ENCODE results near the gene CNTFR.

The CNTFR gene

DNA sequence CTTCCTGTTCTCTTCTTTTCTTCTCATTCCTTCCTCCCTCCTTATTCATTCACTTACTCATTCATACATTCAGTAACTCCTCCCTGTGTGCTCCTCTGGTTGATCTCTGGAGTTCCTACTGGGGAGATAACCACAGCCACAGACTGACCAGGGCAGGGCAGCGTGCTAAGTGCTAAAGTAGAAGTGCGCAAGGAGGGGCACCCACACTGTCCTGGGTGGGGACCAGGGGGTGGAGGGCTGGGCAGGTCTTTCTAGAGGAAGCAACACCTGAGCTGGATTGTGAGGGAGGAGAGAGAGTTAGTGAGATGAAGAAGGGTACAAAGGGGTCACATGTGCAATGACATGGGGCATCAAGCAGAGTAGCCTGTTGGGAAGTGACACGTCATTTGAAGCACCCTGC, 80.6 kb downstream of the CNTFR start:
- H3K27me3 ChIP-seq (ENCODE audit: control insufficient read depth, insufficient read depth, low read length) = no peaks in the 10 kb centered on the region
- H3K4me1 ChIP-seq = no peaks in the 10 kb centered on the region
- no peaks in the 10 kb centered on the region for H3K79me2 ChIP-seq
- H3K9ac ChIP-seq = no peak overlapping the region
- no peaks in the 10 kb centered on the region for H3K9me3 ChIP-seq (ENCODE audit: control insufficient read depth, low read length)
- H3K4me2 ChIP-seq (ENCODE audit: low read length) = no peak overlapping the region
- no peak overlapping the region for H2AFZ ChIP-seq
- H3K27ac ChIP-seq = no peak overlapping the region
- no peak overlapping the region for H3K4me3 ChIP-seq (ENCODE audit: low read depth, low read length)
- H3K36me3 ChIP-seq (ENCODE audit: control insufficient read depth, insufficient read depth, low read length) = no peaks in the 10 kb centered on the region
- no peak for TF ChIP-seq CTCF (IDR thresholded peaks at IDR 0.05)

DNA sequence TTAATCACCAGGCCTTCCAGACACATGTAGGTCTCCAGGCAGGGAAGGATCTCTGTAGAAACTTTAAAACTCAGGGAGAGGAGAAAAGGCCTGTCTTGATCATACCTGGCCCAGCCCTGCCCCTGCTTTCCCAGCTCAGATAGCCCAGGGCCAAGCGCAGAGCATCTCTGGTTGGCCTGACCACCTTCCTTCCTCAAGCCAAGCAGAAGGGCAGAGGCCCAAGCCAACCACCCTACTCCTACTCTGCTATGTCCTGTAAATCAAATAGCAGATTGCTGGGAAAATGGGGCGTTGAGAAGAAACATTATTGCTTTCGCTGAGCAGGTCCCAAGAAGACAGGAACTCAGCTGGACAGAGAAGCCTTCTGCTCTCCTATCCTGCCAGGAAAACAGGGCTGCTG, 81.1 kb downstream of the CNTFR start:
- Histone ChIP-seq H3K4me3 (ENCODE audit: low read depth, low read length) (no peak overlapping the region), H3K36me3 (ENCODE audit: control insufficient read depth, insufficient read depth, low read length) (no peaks in the 10 kb centered on the region), H3K4me2 (ENCODE audit: low read length) (no peak overlapping the region), H2AFZ (no peak overlapping the region), H3K9ac (no peak overlapping the region), H3K9me3 (ENCODE audit: control insufficient read depth, low read length) (no peaks in the 10 kb centered on the region), H3K27ac (no peak overlapping the region), H3K79me2 (no peaks in the 10 kb centered on the region), H3K27me3 (ENCODE audit: control insufficient read depth, insufficient read depth, low read length) (no peaks in the 10 kb centered on the region), H3K4me1 (no peaks in the 10 kb centered on the region)
- no peak for TF ChIP-seq CTCF (IDR thresholded peaks at IDR 0.05)

GRCh38 chr9:34507966-34508365, 81.6 kb downstream of the CNTFR start:
- H3K36me3 ChIP-seq (ENCODE audit: control insufficient read depth, insufficient read depth, low read length) = no peaks in the 10 kb centered on the region
- H3K9ac ChIP-seq = no peak overlapping the region
- H3K4me2 ChIP-seq (ENCODE audit: low read length) = no peak overlapping the region
- H3K9me3 ChIP-seq (ENCODE audit: control insufficient read depth, low read length) = no peaks in the 10 kb centered on the region
- no peaks in the 10 kb centered on the region for H3K79me2 ChIP-seq
- no peaks in the 10 kb centered on the region for H3K4me1 ChIP-seq
- no peak overlapping the region for H2AFZ ChIP-seq
- H3K4me3 ChIP-seq (ENCODE audit: low read depth, low read length) = no peak overlapping the region
- TF ChIP-seq CTCF (IDR thresholded peaks at IDR 0.05) = no peak
- H3K27ac ChIP-seq = no peak overlapping the region
- no peaks in the 10 kb centered on the region for H3K27me3 ChIP-seq (ENCODE audit: control insufficient read depth, insufficient read depth, low read length)

GRCh38 chr9:34507556-34507955, 82.0 kb downstream of the CNTFR start:
- Histone ChIP-seq H2AFZ (no peak overlapping the region), H3K9ac (no peak overlapping the region), H3K9me3 (ENCODE audit: control insufficient read depth, low read length) (no peaks in the 10 kb centered on the region), H3K27ac (no peak overlapping the region), H3K27me3 (ENCODE audit: control insufficient read depth, insufficient read depth, low read length) (no peaks in the 10 kb centered on the region), H3K4me1 (no peaks in the 10 kb centered on the region), H3K4me2 (ENCODE audit: low read length) (no peak overlapping the region), H3K4me3 (ENCODE audit: low read depth, low read length) (no peak overlapping the region), H3K79me2 (no peaks in the 10 kb centered on the region), H3K36me3 (ENCODE audit: control insufficient read depth, insufficient read depth, low read length) (no peaks in the 10 kb centered on the region)
- no peak for TF ChIP-seq CTCF (IDR thresholded peaks at IDR 0.05)

DNA sequence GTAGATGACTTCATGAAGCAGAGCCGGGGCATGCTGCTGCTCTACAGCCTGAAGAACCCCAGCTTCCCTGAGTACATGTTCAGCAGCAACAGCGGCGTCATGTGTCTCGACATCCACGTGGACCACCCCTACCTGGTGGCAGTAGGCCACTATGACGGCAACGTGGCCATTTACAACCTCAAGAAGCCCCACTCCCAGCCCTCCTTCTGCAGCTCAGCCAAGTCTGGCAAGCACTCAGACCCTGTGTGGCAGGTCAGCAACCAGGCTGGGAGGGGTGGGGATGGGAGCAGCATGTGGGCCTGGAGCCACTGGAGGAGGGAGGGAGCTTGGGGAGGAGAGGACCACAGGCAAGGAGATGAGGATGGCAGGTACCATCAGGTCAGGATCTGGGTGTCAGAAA, 82.9 kb downstream of the CNTFR start:
- Histone ChIP-seq H3K4me1 (no peaks in the 10 kb centered on the region), H3K9me3 (ENCODE audit: control insufficient read depth, low read length) (no peaks in the 10 kb centered on the region), H3K27ac (no peak overlapping the region), H3K36me3 (ENCODE audit: control insufficient read depth, insufficient read depth, low read length) (no peaks in the 10 kb centered on the region), H3K79me2 (no peaks in the 10 kb centered on the region), H3K9ac (no peak overlapping the region), H3K4me3 (ENCODE audit: low read depth, low read length) (no peak overlapping the region), H3K27me3 (ENCODE audit: control insufficient read depth, insufficient read depth, low read length) (no peaks in the 10 kb centered on the region), H2AFZ (no peak overlapping the region), H3K4me2 (ENCODE audit: low read length) (no peak overlapping the region)
- no peak for TF ChIP-seq CTCF (IDR thresholded peaks at IDR 0.05)

Data from parathyroid adenoma (tissue), 2 donors.